ENCODE measurements around the gene BUD23. TPM values are rescaled to one million over a fixed set of nuclear protein-coding genes. Genes with fewer than 3 reads are reported as not detected.
"Not testable (repeated sequence)": the region's sequence is repeated elsewhere in the genome, so short reads cannot be mapped to it uniquely, and the experiment has no call there.

The BUD23 gene
- total RNA-seq, 4 donors from 2014 or later: 83.9 to 128 (median 114) TPM

GRCh38 chr7:73669858-73670385, 13.5 kb upstream of the BUD23 start:
- in situ Hi-C loops (cut with MboI; ENCODE audit: low sequenced_read_pairs in 4 of 4): loop anchor here in 3 of 4 donors (10.0 kb wide), 2 partner anchors 55 to 65 kb away; no protein-coding TSS in a partner anchor
- no peaks in the 10 kb centered on the region for H3K9me3 ChIP-seq

GRCh38 chr7:73671322-73671661, 12.1 kb upstream of the BUD23 start:
- no peaks in the 10 kb centered on the region for H3K36me3 ChIP-seq
- intact Hi-C loops (cut with DNase I; ENCODE audit: low total_unique reads) (no loop called here), in situ Hi-C loops (cut with MboI; ENCODE audit: low sequenced_read_pairs in 4 of 4) (no loop called here)
- no peak overlapping the region for H3K27ac ChIP-seq
- ATAC-seq: no peak
- H3K4me3 ChIP-seq: no peak overlapping the region
- H3K4me1 ChIP-seq: peaks cover 3 to 8% of the 10 kb centered on the region in 2 donors
- TF ChIP-seq, protein P1, sequence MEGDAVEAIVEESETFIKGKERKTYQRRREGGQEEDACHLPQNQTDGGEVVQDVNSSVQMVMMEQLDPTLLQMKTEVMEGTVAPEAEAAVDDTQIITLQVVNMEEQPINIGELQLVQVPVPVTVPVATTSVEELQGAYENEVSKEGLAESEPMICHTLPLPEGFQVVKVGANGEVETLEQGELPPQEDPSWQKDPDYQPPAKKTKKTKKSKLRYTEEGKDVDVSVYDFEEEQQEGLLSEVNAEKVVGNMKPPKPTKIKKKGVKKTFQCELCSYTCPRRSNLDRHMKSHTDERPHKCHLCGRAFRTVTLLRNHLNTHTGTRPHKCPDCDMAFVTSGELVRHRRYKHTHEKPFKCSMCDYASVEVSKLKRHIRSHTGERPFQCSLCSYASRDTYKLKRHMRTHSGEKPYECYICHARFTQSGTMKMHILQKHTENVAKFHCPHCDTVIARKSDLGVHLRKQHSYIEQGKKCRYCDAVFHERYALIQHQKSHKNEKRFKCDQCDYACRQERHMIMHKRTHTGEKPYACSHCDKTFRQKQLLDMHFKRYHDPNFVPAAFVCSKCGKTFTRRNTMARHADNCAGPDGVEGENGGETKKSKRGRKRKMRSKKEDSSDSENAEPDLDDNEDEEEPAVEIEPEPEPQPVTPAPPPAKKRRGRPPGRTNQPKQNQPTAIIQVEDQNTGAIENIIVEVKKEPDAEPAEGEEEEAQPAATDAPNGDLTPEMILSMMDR (IDR thresholded peaks at IDR 0.05 in 4 of 5, conservative IDR thresholded peaks at IDR 0.05 in 1 of 5): no peak
- H3K27me3 ChIP-seq: no peaks in the 10 kb centered on the region
- no peak for DNase-seq
- no peaks in the 10 kb centered on the region for H3K9me3 ChIP-seq

More at GRCh38 chr7:73669858-73670385, 13.5 kb upstream of the BUD23 start:
- no peaks in the 10 kb centered on the region for H3K36me3 ChIP-seq
- peaks cover 3 to 8% of the 10 kb centered on the region in 2 donors for H3K4me1 ChIP-seq
- no peak for DNase-seq
- H3K27ac ChIP-seq: no peak overlapping the region
- no peak overlapping the region for H3K4me3 ChIP-seq
- no peaks in the 10 kb centered on the region for H3K27me3 ChIP-seq
- intact Hi-C loops (cut with DNase I; ENCODE audit: low total_unique reads): loop anchor here (5.0 kb wide), 1 partner anchor 67 kb away; the partner anchor contains the start of gene ABHD11
- ATAC-seq: no peak
- TF ChIP-seq, protein P1 (IDR thresholded peaks at IDR 0.05 in 4 of 5, conservative IDR thresholded peaks at IDR 0.05 in 1 of 5): no peak
- no peak for TF ChIP-seq POLR2A (IDR thresholded peaks at IDR 0.05)

GRCh38 chr7:73671857-73672445, 11.4 kb upstream of the BUD23 start:
- Histone ChIP-seq H3K27me3 (no peaks in the 10 kb centered on the region), H3K36me3 (no peaks in the 10 kb centered on the region), H3K4me3 (no peak overlapping the region), H3K27ac (no peak overlapping the region), H3K4me1 (peaks cover 3 to 8% of the 10 kb centered on the region in 2 donors), H3K9me3 (no peaks in the 10 kb centered on the region)
- ATAC-seq (no peak), DNase-seq (no peak)
- TF ChIP-seq, protein P1 (IDR thresholded peaks at IDR 0.05 in 4 of 5, conservative IDR thresholded peaks at IDR 0.05 in 1 of 5): no peak
- TF ChIP-seq POLR2A (IDR thresholded peaks at IDR 0.05): no peak
- in situ Hi-C loops (cut with MboI; ENCODE audit: low sequenced_read_pairs in 4 of 4): no loop called here
- intact Hi-C loops (cut with DNase I; ENCODE audit: low total_unique reads): no loop called here

DNA sequence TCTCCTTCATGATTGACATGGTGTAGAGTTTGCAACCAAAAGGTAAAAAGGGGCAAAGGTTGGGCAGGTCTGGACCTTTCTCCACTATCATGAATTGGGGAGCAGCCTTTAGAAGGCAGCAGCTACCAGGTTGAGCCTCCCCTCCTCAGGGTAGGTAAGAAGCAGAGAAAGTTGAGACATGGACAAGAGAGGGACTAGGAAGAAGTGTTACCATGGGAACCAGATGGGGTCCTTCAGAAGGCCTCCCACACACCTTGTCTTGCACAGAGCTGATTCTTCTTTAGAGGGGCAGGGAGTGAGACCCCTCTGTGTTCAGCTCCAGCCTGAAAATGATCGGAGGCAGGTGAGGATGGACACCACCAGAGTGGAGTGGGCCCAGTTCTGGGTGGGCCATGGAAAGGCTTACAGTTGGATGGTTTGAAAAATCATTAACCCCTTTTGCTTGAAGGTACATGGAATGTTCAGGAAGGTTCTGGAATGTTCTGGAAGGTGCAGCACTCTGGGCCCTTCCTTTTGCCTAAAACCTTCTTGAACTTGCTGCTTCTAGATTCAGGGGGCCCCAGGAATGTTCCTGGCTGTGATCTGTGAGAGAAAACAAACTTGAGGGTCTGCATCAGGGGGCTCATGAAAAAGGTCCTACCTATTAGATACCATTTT, 8.8 kb upstream of the BUD23 start:
- intact Hi-C loops (cut with DNase I; ENCODE audit: low total_unique reads): no loop called here
- DNase-seq (no peak), ATAC-seq (no peak)
- no peak overlapping the region for H3K4me3 ChIP-seq
- no peak overlapping the region for H3K27ac ChIP-seq
- no peaks in the 10 kb centered on the region for H3K36me3 ChIP-seq
- H3K4me1 ChIP-seq: peaks cover 0 to 3% of the 10 kb centered on the region in 2 donors
- no peaks in the 10 kb centered on the region for H3K27me3 ChIP-seq
- H3K9me3 ChIP-seq: no peaks in the 10 kb centered on the region
- in situ Hi-C loops (cut with MboI; ENCODE audit: low sequenced_read_pairs in 4 of 4): no loop called here
- TF ChIP-seq POLR2A (IDR thresholded peaks at IDR 0.05): no peak
- TF ChIP-seq, protein P1 (IDR thresholded peaks at IDR 0.05 in 4 of 5, conservative IDR thresholded peaks at IDR 0.05 in 1 of 5): no peak

- intact Hi-C loops (cut with DNase I; ENCODE audit: low total_unique reads); H3K27me3 ChIP-seq; DNase-seq; H3K27ac ChIP-seq; H3K4me3 ChIP-seq; H3K36me3 ChIP-seq; in situ Hi-C loops (cut with MboI; ENCODE audit: low sequenced_read_pairs in 4 of 4); ATAC-seq; H3K9me3 ChIP-seq: not testable (repeated sequence)
- peaks cover 13 to 18% of the 10 kb centered on the region in 2 donors for H3K4me1 ChIP-seq
Observed at GRCh38 chr7:73676062-73676461, 7.3 kb upstream of the BUD23 start.
